Transverse colon (tissue), 4 donors: ENCODE measurements around the gene EGLN1. TPM values are rescaled to one million over a fixed set of nuclear protein-coding genes. Genes with fewer than 3 reads are reported as not detected.

ENCODE experiments used
- DNase-seq: peaks from one replicate; pipeline ENCODE4 v3.0.0-alpha.2; 2019
- H3K27ac ChIP-seq, 4 donors: fragments of 200-600 bp; sonication (generic); 2 replicates each; pipeline ENCODE4 v1.5.1; 2016 to 2018; ENCODE audit warnings: inconsistent platforms in 4 of 4
- H3K27me3 ChIP-seq: fragments of 200-600 bp; sonication (generic); 2 replicates; pipeline ENCODE4 v1.5.1; 2017; ENCODE audit warnings: inconsistent platforms
- H3K36me3 ChIP-seq, 4 donors: fragments of 200-600 bp; sonication (generic); 2 replicates each; pipeline ENCODE4 v1.5.1; 2017 to 2019; ENCODE audit warnings: inconsistent platforms in 4 of 4
- H3K4me1 ChIP-seq, 4 donors: fragments of 200-600 bp; sonication (generic); 2 replicates each; pipeline ENCODE4 v1.5.1; 2017 to 2020; ENCODE audit warnings: inconsistent platforms in 4 of 4
- H3K4me3 ChIP-seq, 4 donors: fragments of 200-600 bp; sonication (generic); 1 replicate in 1 of 4; 2 replicates in 3 of 4; pipeline versions ENCODE4 v1.5.1 to v1.6.1; 2017 to 2019; ENCODE audit warnings: inconsistent platforms in 4 of 4
- H3K9me3 ChIP-seq, 2 donors: fragments of 200-600 bp; sonication (generic); 2 replicates each; pipeline ENCODE4 v1.5.1; 2017 to 2019; ENCODE audit warnings: inconsistent platforms in 2 of 2
- EP300 ChIP-seq: sonication (generic); formaldehyde crosslinking; IDR thresholded peaks from one replicate; pipeline ENCODE4 v1.6.1; 2017; ENCODE audit warnings: antibody characterized with exemption, low read depth
- POLR2A ChIP-seq: fragments of 450-650 bp; IDR thresholded peaks from one replicate; pipeline ENCODE4 v1.6.1; 2016; ENCODE audit warnings: antibody characterized with exemption, mild to moderate bottlenecking, moderate library complexity
- POLR2AphosphoS5 ChIP-seq, 3 donors: sonication (generic); formaldehyde crosslinking; IDR thresholded peaks; one replicate each; pipeline ENCODE4 v1.6.1; 2016; ENCODE audit warnings: antibody characterized with exemption in 3 of 3
- WGBS, 2 donors: methylation state at CpG; one replicate each; pipeline ENCODE4 v1.1.5; 2018; ENCODE audit warnings: low coverage in 1 of 2; 5-methylcytosine and 5-hydroxymethylcytosine counted together
- in situ Hi-C, 4 donors: fragments of 200-750 bp; cut with MboI; loops; one replicate each; pipeline versions ENCODE4 v1.15.0 to v1.15.1; 2017; ENCODE audit warnings: low sequenced_read_pairs in 3 of 4, low pct_ligation_motif_present in 1 of 4, low pct_unique_long_range_greater_than_20kb in 1 of 4
- intact Hi-C: fragments of 100-400 bp; cut with DNase I; formaldehyde crosslinking; loops from one replicate; pipeline ENCODE4 v1.15.1; 2023; ENCODE audit warnings: low total_unique reads
- total RNA-seq, 4 donors: library from RNA; depleted of rRNA; stranded (reverse); fragments of >200 nt; gene quantifications; one replicate each; pipeline ENCODE4 v1.1.0, GENCODE V29; 2016
- TF ChIP-seq, protein P1 (sequence below), 5 experiments: fragments of 200-600 bp in 3 of 5; fragments of 450-650 bp in 2 of 5; sonication (generic) in 3 of 5; IDR thresholded peaks; 1 replicate in 2 of 5; 2 replicates in 3 of 5; pipeline ENCODE4 v1.5.1; 2016 to 2017; ENCODE audit warnings: antibody characterized with exemption in 5 of 5, inconsistent platforms in 3 of 5, mild to moderate bottlenecking in 2 of 5, moderate library complexity in 1 of 5

Gene EGLN1
- total RNA-seq, 4 donors from 2014 or later = 40.2 to 69.2 (median 51.7) TPM

DNA sequence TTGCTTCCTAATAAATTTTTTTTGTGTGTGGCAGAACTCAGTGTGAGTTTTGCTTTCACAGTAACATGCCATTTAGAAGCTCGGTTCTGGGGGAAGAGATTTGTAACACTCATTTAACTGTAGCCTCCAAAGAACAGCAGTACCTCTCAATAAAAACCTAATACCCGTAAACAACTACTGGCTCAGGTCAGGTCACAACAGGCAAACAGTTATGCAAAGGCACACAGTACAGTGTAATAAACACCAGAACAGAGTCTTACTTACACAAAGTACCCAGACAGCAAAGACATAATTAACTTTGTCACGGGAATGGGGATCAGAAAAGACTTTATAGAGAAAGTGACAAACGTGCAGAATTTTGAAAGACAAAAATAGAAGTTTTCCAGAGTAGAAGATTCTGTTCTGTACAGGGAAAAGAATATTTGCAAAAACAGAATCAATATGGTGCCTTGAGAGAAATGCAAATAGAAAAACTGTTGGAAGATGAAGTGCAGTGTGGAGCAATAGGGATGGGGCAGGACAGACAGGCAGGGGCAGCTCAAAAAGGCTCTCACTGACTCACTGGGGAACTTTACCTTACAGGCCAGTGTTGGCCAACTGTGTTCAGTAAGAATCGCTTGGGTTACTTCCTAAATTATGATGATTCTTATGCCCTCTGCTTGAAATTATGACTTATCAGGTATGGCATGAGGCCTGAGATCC, 38.8 kb downstream of the EGLN1 start:
- intact Hi-C loops (loop anchor here (5.0 kb wide), 1 partner anchor 1289 kb away; no protein-coding TSS in a partner anchor), in situ Hi-C loops (no loop called here)
- 60 to 61% methylated on average over 5 of the region's 5 CpGs for WGBS, 2 donors
- H3K9me3 ChIP-seq = no peaks in the 10 kb centered on the region
- H3K27me3 ChIP-seq = no peaks in the 10 kb centered on the region
- H3K36me3 ChIP-seq = no peaks in the 10 kb centered on the region
- H3K27ac ChIP-seq = peak overlapping the region in 1 of 4 donors; percentile 52
- DNase-seq = no peak
- TF ChIP-seq POLR2A = no peak
- TF ChIP-seq, protein P1, sequence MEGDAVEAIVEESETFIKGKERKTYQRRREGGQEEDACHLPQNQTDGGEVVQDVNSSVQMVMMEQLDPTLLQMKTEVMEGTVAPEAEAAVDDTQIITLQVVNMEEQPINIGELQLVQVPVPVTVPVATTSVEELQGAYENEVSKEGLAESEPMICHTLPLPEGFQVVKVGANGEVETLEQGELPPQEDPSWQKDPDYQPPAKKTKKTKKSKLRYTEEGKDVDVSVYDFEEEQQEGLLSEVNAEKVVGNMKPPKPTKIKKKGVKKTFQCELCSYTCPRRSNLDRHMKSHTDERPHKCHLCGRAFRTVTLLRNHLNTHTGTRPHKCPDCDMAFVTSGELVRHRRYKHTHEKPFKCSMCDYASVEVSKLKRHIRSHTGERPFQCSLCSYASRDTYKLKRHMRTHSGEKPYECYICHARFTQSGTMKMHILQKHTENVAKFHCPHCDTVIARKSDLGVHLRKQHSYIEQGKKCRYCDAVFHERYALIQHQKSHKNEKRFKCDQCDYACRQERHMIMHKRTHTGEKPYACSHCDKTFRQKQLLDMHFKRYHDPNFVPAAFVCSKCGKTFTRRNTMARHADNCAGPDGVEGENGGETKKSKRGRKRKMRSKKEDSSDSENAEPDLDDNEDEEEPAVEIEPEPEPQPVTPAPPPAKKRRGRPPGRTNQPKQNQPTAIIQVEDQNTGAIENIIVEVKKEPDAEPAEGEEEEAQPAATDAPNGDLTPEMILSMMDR (IDR thresholded peaks at IDR 0.05) = no peak
- TF ChIP-seq POLR2AphosphoS5 (IDR thresholded peaks at IDR 0.05) = no peak
- no peak for TF ChIP-seq EP300
- peaks cover 0 to 30% (median 7%) of the 10 kb centered on the region in 4 donors for H3K4me1 ChIP-seq
- no peak overlapping the region for H3K4me3 ChIP-seq

DNA sequence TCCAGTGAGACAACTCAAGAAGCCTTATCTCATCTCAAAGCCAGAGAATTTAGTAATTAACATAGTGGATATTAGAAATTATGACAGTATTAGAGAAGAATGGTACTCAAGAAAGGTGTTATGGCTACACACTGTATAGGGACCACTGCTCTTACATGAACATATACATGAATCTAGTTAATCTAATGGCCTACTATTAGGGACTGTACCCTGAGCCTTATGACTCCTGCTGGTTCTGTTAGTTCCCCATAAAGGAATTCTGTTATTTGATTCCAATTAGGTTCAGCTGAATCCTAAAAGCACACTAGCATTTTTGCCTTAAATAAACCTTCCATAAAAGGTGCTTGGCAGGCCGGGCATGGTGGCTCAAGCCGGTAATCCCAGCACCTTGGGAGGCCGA, 39.7 kb downstream of the EGLN1 start:
- WGBS, 2 donors = 80 to 95% methylated on average over 1 to 3 of the region's 3 CpGs
- H3K4me1 ChIP-seq = peaks cover 3 to 32% (median 8%) of the 10 kb centered on the region in 4 donors

DNA sequence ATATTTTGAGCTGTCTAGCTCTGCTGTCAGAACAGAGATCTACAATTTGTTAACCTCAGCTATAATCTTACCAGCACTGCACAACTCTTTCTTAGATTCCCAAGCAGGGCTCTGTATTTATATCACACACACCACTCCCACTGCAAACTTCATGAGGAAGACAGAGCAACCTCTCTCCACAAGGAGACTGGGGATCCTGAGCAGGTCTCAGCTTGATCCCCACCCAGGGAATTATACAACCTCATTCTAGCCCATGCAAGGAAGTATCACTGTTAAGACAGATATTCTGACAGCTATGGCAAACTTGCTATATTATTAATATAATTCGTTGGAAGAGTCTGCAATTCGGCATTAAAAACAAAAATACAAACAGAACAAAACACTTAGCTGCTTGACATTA, 40.4 kb downstream of the EGLN1 start:
- in situ Hi-C loops = no loop called here
- H3K36me3 ChIP-seq = no peaks in the 10 kb centered on the region
- WGBS, 2 donors = 74 to 89% methylated on average over 2 of the region's 2 CpGs
- H3K27ac ChIP-seq = no peak overlapping the region
- H3K4me3 ChIP-seq = no peak overlapping the region
- DNase-seq = no peak
- H3K4me1 ChIP-seq = peaks cover 4 to 36% (median 10%) of the 10 kb centered on the region in 4 donors
- TF ChIP-seq POLR2A (no peak), POLR2AphosphoS5 (IDR thresholded peaks at IDR 0.05) (no peak), EP300 (no peak)
- TF ChIP-seq, protein P1 (IDR thresholded peaks at IDR 0.05) = no peak
- no peaks in the 10 kb centered on the region for H3K9me3 ChIP-seq
- H3K27me3 ChIP-seq = no peaks in the 10 kb centered on the region
- intact Hi-C loops = loop anchor here (5.0 kb wide), 1 partner anchor 1291 kb away; no protein-coding TSS in a partner anchor

More for the DNA sequence above, 39.7 kb downstream of the EGLN1 start:
- in situ Hi-C loops (no loop called here), intact Hi-C loops (loop anchor here (5.0 kb wide), 1 partner anchor 1290 kb away; no protein-coding TSS in a partner anchor)
- Histone ChIP-seq H3K4me3 (no peak overlapping the region), H3K27me3 (no peaks in the 10 kb centered on the region), H3K9me3 (no peaks in the 10 kb centered on the region), H3K36me3 (no peaks in the 10 kb centered on the region), H3K27ac (no peak overlapping the region)
- TF ChIP-seq POLR2AphosphoS5 (IDR thresholded peaks at IDR 0.05) = no peak
- TF ChIP-seq POLR2A = no peak
- TF ChIP-seq EP300 = no peak
- TF ChIP-seq, protein P1 (IDR thresholded peaks at IDR 0.05) = no peak
- no peak for DNase-seq

DNA sequence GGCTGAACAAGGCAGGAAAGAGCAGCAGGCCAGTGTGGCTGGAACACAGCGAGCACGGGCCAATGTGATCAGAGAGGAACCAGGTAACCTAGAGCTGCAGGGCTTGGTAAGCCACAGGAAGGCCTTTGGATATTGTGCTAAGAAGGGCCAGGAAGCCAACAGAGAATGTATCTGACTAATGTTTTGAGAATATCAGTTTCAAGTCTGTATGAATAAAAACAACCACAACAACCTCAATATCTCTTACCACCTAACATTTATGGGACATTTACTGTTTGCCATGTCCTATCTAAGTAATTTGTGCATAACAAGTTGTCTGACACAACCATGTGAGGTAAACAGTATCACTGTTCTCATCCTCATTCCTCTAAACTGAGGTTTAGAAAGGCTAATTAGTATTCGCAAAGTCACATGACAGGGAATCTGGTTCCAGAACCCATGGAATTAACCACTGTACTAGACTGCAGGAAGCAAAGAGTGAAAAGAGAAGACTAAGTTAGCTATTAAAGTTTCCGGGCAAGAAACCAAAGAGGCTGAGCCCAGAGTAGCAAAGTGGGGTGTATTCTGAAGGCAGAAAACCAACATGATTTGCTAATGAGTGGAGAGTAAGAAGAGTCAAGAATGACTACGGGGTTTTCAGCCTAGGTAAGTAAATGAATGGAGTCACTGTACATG, 45.1 kb downstream of the EGLN1 start:
- intact Hi-C loops = no loop called here
- no peaks in the 10 kb centered on the region for H3K9me3 ChIP-seq
- 64 to 82% methylated on average over 5 of the region's 5 CpGs for WGBS, 2 donors
- TF ChIP-seq POLR2AphosphoS5 (IDR thresholded peaks at IDR 0.05) (no peak), EP300 (no peak), POLR2A (no peak)
- TF ChIP-seq, protein P1 (IDR thresholded peaks at IDR 0.05) = no peak
- DNase-seq = no peak
- H3K27me3 ChIP-seq = no peaks in the 10 kb centered on the region
- H3K4me3 ChIP-seq = no peak overlapping the region
- peaks cover 2 to 22% (median 5%) of the 10 kb centered on the region in 4 donors for H3K4me1 ChIP-seq
- in situ Hi-C loops = no loop called here
- H3K27ac ChIP-seq = no peak overlapping the region
- H3K36me3 ChIP-seq = no peaks in the 10 kb centered on the region
